ENCODE results near the gene METTL16.
"Not testable (repeated sequence)": the region's sequence is repeated elsewhere in the genome, so short reads cannot be mapped to it uniquely, and the experiment has no call there.

Gene METTL16

GRCh38 chr17:2500446-2500845 is 11.2 kb downstream of the METTL16 start:
- TF ChIP-seq CTCF (IDR thresholded peaks at IDR 0.05): no peak
- no peak overlapping the region for H3K4me3 ChIP-seq
- no peak for DNase-seq (ENCODE audit: low spot score)
- H3K27ac ChIP-seq: no peak overlapping the region

- H3K4me3 ChIP-seq; H3K27ac ChIP-seq; DNase-seq (ENCODE audit: low spot score): not testable (repeated sequence)
Measured at GRCh38 chr17:2489286-2489685, 22.4 kb downstream of the METTL16 start.

GRCh38 chr17:2487306-2487705 is 24.4 kb downstream of the METTL16 start:
- no peak for TF ChIP-seq CTCF (IDR thresholded peaks at IDR 0.05)
- H3K4me3 ChIP-seq: no peak overlapping the region
- no peak for DNase-seq (ENCODE audit: low spot score)
- H3K27ac ChIP-seq: no peak overlapping the region

GRCh38 chr17:2486709-2487108 is 25.0 kb downstream of the METTL16 start:
- not testable (repeated sequence) for DNase-seq (ENCODE audit: low spot score); H3K4me3 ChIP-seq; H3K27ac ChIP-seq

GRCh38 chr17:2485970-2486369 is 25.7 kb downstream of the METTL16 start:
- no peak overlapping the region for H3K27ac ChIP-seq
- DNase-seq (ENCODE audit: low spot score): no peak
- no peak for TF ChIP-seq CTCF (IDR thresholded peaks at IDR 0.05)
- H3K4me3 ChIP-seq: no peak overlapping the region

GRCh38 chr17:2485543-2485942 is 26.1 kb downstream of the METTL16 start:
- no peak overlapping the region for H3K27ac ChIP-seq
- TF ChIP-seq CTCF (IDR thresholded peaks at IDR 0.05): no peak
- no peak for DNase-seq (ENCODE audit: low spot score)
- H3K4me3 ChIP-seq: no peak overlapping the region

- H3K27ac ChIP-seq: no peak overlapping the region
- no peak for TF ChIP-seq CTCF (IDR thresholded peaks at IDR 0.05)
- no peak overlapping the region for H3K4me3 ChIP-seq
- no peak for DNase-seq (ENCODE audit: low spot score)
Measured at GRCh38 chr17:2484876-2485275, 26.8 kb downstream of the METTL16 start.

GRCh38 chr17:2483084-2483483 is 28.6 kb downstream of the METTL16 start:
- Histone ChIP-seq H3K27ac (no peak overlapping the region), H3K4me3 (no peak overlapping the region)
- no peak for TF ChIP-seq CTCF (IDR thresholded peaks at IDR 0.05)
- no peak for DNase-seq (ENCODE audit: low spot score)
